HUES64 (cell line): ENCODE measurements around the gene ATG12.
"Not testable (repeated sequence)": the region's sequence is repeated elsewhere in the genome, so short reads cannot be mapped to it uniquely, and the experiment has no call there.

Experiments
- H3K27ac ChIP-seq: 2 replicates; pipeline ENCODE4 v1.7.0; 2013; ENCODE audit warnings: low read depth, low read length, inconsistent platforms
- H3K27me3 ChIP-seq: 2 replicates; pipeline ENCODE4 v1.6.1; 2013; ENCODE audit warnings: mild to moderate bottlenecking, low read length; ENCODE audit not compliant: insufficient read depth
- H3K36me3 ChIP-seq: 2 replicates; pipeline ENCODE4 v1.6.1; 2013; ENCODE audit warnings: mild to moderate bottlenecking, low read length; ENCODE audit not compliant: insufficient read depth
- H3K4me1 ChIP-seq: 2 replicates; pipeline ENCODE4 v1.6.1; 2013; ENCODE audit warnings: mild to moderate bottlenecking, low read length, moderate library complexity; ENCODE audit not compliant: insufficient read depth
- H3K4me3 ChIP-seq: 2 replicates; pipeline ENCODE4 v1.5.1; 2013; ENCODE audit warnings: mild to moderate bottlenecking, low read length, moderate library complexity
- H3K9ac ChIP-seq: 2 replicates; pipeline ENCODE4 v1.6.1; 2013; ENCODE audit warnings: mild to moderate bottlenecking, low read depth, low read length
- H3K9me3 ChIP-seq: 2 replicates; pipeline ENCODE4 v1.6.1; 2013; ENCODE audit warnings: low read depth, low read length; ENCODE audit not compliant: insufficient read depth
- WGBS: fragments of 150-250, 120-280 bp; methylation state at CpG from one replicate; pipeline ENCODE4 v1.1.7; 2013; ENCODE audit warnings: missing lambda C conversion rate; 5-methylcytosine and 5-hydroxymethylcytosine counted together

The ATG12 gene

DNA sequence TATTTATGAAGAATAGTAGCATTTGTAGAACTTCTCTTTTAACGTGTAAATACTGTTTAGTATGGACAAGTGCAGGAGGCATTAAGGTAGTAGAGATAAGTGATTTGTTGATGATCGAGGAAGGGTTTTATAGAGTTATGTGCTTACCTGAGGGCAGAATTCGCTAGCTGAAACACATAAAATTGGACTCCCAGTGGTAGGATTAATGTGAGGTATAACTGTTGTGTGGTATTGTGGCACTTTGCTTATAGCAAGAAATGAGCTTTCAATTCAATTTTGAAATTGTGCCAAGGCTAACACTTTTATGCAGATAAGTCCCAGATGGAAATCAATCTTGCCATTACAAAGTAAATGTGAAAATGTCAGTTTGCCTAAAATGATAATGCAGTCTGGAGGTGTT is 1.6 kb upstream of the ATG12 start:
- Histone ChIP-seq H3K27me3 (peaks cover 14% of the 10 kb centered on the region), H3K27ac (no peak overlapping the region), H3K9ac (0 out of 2 replicates have a peak overlapping the region, but pooled peaks have one; percentile 91), H3K4me3 (peak overlapping the region; percentile 88), H3K9me3 (no peaks in the 10 kb centered on the region), H3K36me3 (peaks cover 5% of the 10 kb centered on the region; the same call in 1 of the 2 replicates), H3K4me1 (peaks cover 13% of the 10 kb centered on the region)
- 48% methylated on average over 3 of the region's 3 CpGs for WGBS

DNA sequence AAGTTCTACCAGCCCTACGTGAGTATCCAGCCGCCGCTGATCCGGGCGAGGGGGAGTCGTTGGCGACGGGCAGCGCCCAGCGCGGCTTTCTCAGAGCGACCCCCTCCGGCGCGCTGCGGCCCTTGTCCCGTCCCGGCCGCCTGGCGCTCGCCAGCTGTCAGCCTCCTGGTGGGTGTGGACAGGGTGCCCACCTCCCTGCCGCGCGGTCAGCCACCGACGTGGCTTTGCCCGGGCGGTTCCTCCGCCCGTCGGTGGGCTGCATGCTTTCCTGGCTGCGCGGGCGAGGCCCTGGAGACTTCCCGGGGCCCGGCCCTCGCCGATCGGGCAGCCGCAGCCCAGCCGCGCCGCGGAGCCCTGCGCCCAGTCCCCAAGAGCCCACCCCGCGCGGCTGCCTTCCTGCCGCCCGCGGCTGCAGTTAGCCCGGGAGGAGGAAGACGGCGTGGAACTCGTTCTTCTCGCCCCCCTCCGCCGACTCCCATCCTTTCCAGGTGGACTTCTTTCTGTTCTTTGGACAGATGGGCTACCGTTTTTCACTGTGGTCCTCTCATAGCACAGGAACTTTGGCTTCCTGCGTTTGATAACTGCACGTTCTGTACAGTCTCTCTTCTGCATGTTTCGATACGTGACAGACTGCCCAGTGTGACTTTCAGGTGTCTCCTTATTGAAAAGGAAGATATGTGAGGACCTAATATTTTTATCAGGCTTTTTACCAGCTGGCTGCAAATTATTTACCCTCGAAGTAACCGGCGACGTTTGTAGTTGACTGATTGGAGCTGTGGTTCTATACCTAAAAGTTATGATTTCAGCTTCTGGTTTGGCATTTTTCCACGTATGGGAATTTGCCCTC is 947 bp upstream of the ATG12 start:
- no peaks in the 10 kb centered on the region for H3K9me3 ChIP-seq
- WGBS, result under 1% methylated on average over 68 of the region's 68 CpGs
- peaks cover 13% of the 10 kb centered on the region for H3K4me1 ChIP-seq
- peaks cover 14% of the 10 kb centered on the region for H3K27me3 ChIP-seq
- peaks cover 11% of the 10 kb centered on the region for H3K36me3 ChIP-seq
- H3K27ac ChIP-seq, result peak overlapping the region; percentile 92
- peak overlapping the region; percentile 91 for H3K9ac ChIP-seq
- peak overlapping the region; percentile 88 for H3K4me3 ChIP-seq

DNA sequence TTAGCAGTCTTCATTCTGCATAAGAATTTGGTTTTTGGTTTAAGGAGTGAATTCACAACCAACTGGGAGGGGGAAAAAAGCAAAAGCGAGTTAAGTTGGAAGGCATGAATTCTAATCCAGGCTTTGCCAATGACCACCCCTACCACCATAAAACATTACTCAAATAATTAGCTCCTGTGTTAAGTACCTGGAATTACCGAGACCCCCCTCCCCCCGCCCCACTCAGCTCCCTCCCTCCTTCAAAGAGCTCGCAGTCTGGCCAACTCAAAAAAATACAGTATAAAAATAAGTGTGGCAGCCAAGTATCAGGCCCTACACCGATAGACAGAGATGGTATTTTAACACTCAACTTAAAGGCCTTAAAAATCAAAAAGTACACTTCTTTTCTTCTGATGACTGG is 492 bp downstream of the ATG12 start:
- peak overlapping the region; percentile 92 for H3K27ac ChIP-seq
- 0% methylated on average over 5 of the region's 5 CpGs for WGBS
- H3K9ac ChIP-seq, result peak overlapping the region; percentile 91
- no peaks in the 10 kb centered on the region for H3K9me3 ChIP-seq
- H3K27me3 ChIP-seq, result peaks cover 14% of the 10 kb centered on the region
- H3K4me1 ChIP-seq, result peaks cover 13% of the 10 kb centered on the region
- peaks cover 26% of the 10 kb centered on the region for H3K36me3 ChIP-seq
- H3K4me3 ChIP-seq, result peak overlapping the region; percentile 88

DNA sequence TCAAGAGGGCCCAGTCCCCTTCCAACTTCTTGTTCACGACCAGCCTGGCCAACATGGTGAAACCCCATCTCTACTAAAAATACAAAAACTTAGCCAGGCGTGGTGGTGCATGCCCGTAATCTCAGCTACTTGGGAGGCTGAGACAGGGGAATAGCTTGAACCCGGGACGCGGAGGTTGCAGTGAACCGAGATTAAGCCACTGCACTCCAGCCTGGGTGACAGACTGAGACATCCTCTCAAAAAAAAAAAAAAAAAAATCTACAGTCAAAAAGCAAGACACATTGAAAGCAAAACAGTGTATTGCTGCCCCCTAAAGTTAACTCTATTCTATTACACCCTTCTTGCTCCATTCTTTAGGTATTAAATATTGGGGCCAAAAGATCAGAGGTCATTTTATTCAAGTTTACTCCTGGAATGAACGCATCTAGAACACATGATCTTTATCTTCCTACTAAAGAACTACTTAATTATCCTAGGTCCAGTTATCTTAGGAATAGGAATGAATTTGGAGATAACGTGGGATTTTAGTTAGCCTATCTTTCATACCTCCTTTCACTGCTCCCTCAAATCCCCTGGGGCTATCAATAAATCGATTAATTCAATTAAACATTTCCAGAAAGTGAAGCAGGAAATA is 2.4 kb downstream of the ATG12 start:
- 67% methylated on average over 8 of the region's 10 CpGs for WGBS
- peaks cover 14% of the 10 kb centered on the region for H3K27me3 ChIP-seq
- H3K4me3 ChIP-seq, result peak overlapping the region; percentile 88
- H3K27ac ChIP-seq, result no peak overlapping the region
- no peak overlapping the region for H3K9ac ChIP-seq
- peaks cover 44% of the 10 kb centered on the region for H3K36me3 ChIP-seq
- peaks cover 13% of the 10 kb centered on the region for H3K4me1 ChIP-seq
- no peaks in the 10 kb centered on the region for H3K9me3 ChIP-seq

DNA sequence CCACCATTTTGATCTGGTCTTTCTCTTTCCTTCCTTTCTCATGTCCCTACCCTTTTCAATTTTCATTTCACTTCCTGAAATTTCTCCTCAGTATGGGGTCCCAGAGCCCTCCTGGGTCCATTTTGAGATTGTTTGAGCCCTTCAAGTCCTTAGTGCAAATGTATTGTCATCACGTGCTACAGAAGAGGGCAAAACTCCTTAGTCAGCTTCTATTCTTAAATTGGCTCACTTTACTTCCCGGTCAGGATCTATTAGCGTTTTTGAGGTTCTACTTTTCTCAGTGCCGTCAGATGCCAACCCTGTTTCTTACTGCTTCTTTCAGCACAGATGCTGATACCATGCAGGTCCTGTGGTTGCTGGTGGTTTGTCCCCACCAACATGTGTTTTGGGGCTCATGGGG is 5.9 kb downstream of the ATG12 start:
- Histone ChIP-seq H3K9me3 (no peaks in the 10 kb centered on the region), H3K27ac (no peak overlapping the region), H3K27me3 (no peaks in the 10 kb centered on the region), H3K4me3 (no peak overlapping the region), H3K36me3 (peaks cover 74% of the 10 kb centered on the region), H3K4me1 (peaks cover 11% of the 10 kb centered on the region), H3K9ac (no peak overlapping the region)
- WGBS, result 95% methylated on average over 4 of the region's 4 CpGs

DNA sequence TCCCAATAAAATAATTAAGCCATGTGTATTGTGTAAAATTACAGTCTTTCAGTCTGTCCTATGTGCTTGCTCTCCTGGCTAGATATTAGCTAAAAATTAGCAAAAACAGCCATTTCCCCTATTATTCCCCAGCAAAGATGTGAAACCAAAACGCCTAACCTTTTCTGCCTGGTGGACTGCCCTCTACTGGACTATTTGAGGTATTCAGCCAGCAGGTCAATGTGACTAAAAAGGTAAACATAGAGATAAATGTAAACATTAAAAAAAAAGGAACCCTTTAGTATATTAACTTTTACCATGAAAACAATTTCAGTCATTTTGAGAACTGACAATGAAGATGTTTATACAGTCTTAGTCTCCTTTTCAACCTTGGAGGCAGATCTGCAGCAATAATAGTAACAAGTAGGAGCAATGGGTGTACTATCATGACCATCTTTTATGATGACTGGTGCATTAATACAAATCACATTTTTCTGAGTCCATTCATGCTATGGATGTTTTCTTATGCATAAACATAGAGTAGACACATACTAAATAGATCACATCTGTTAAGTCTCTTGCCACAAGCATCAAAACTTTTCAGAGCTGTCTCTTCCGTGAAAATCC is 10.1 kb downstream of the ATG12 start:
- H3K27ac ChIP-seq, result no peak overlapping the region
- H3K9ac ChIP-seq, result no peak overlapping the region
- H3K27me3 ChIP-seq, result no peaks in the 10 kb centered on the region
- H3K4me1 ChIP-seq, result peaks cover 4% of the 10 kb centered on the region; the same call in 1 of the 2 replicates
- peaks cover 80% of the 10 kb centered on the region for H3K36me3 ChIP-seq
- H3K9me3 ChIP-seq, result no peaks in the 10 kb centered on the region
- no peak overlapping the region for H3K4me3 ChIP-seq
- 58% methylated on average over 2 of the region's 2 CpGs for WGBS

DNA sequence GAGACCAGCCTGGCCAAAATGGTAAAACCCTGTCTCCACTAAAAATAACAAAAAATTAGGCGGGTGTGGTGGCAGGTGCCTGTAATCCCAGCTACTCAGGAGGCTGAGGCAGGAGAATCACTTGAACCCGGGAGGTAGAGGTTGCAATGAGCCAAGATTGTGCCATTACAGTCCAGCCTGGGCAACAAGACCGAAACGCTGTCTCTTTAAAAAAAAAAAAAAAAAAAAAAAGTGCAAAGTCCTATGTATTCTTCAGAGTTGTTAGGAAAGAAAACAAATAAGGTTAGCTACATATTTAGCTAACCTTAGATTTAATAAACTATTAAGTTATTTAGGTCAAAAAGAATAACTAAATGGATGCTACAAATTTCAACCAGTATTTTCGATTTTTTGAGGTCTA is 11.5 kb downstream of the ATG12 start:
- no peak overlapping the region for H3K4me3 ChIP-seq
- H3K4me1 ChIP-seq, result peaks cover 4% of the 10 kb centered on the region; the same call in 1 of the 2 replicates
- peaks cover 66% of the 10 kb centered on the region for H3K36me3 ChIP-seq
- no peak overlapping the region for H3K9ac ChIP-seq
- no peaks in the 10 kb centered on the region for H3K9me3 ChIP-seq
- no peak overlapping the region for H3K27ac ChIP-seq
- 93% methylated on average over 4 of the region's 5 CpGs for WGBS
- H3K27me3 ChIP-seq, result no peaks in the 10 kb centered on the region

DNA sequence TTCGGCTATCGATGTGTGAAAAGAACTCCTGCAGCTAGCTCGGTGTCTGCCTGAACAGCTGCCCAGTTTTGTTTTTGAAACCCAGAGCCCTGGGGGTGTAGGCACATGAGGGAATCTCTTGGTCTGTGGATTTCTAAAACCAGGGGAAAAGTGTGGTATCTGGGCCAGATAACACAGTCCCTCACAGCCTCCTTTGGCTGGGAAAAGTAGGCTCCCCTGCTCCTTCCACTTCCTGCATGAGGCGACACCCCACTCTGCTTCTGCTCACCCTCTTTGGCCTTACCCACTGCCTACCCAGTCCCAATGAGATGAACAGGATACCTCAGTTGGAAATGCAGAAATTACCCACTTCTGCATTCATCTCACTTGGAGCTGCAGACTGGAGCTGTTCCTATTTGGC is 15.4 kb downstream of the ATG12 start:
- no peak overlapping the region for H3K4me3 ChIP-seq
- H3K9ac ChIP-seq, result no peak overlapping the region
- no peaks in the 10 kb centered on the region for H3K9me3 ChIP-seq
- H3K27ac ChIP-seq, result no peak overlapping the region
- no peaks in the 10 kb centered on the region for H3K4me1 ChIP-seq
- H3K27me3 ChIP-seq, result no peaks in the 10 kb centered on the region
- WGBS, result 94% methylated on average over 4 of the region's 4 CpGs
- H3K36me3 ChIP-seq, result peaks cover 32% of the 10 kb centered on the region

DNA sequence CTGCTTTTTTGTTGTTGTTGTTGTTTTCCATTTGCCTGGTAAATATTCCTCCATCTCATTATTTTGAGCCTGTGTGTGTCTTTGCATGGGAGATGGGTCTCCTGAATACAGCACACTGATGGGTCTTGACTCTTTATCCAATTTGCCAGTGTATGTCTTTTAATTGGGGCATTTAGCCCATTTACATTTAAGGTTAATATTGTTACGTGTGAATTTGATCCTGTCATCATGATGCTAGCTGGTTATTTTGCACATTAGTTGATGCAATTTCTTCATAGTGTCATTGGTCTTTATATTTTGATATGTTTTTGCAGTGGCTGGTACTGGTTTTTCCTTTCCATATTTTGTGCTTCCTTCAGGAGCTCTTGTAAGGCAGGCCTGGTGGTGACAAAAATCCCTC is 16.4 kb downstream of the ATG12 start:
- not testable (repeated sequence) for H3K27ac ChIP-seq, H3K9ac ChIP-seq, H3K27me3 ChIP-seq, H3K9me3 ChIP-seq, H3K4me1 ChIP-seq, H3K4me3 ChIP-seq
- peaks cover 23% of the 10 kb centered on the region for H3K36me3 ChIP-seq
- WGBS, result no CpG with 5 or more reads among the region's 1 CpG

DNA sequence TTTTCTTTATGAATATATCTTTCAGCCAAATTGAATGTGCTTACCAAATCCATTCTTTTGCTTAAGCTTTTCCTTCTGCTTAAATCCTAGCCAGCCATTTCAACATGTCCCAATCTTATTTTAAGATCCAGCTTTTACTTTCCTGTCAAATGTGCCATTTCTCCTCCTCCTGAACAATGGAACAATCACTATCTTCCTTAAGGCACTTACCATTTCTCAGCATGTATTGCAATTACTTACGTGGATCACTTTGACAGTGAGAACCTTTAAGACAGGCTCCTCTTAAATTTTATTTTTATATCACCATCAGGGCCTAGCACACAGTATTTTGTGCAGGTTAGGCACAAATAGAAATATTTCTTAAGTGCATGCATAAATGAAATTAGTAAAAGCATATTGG is 20.5 kb downstream of the ATG12 start:
- Histone ChIP-seq H3K27me3 (peaks cover 20% of the 10 kb centered on the region), H3K9me3 (no peaks in the 10 kb centered on the region), H3K4me3 (no peak overlapping the region), H3K4me1 (0 out of 2 replicates have a peak, but pooled peaks cover 5% of the 10 kb centered on the region), H3K36me3 (no peaks in the 10 kb centered on the region), H3K9ac (no peak overlapping the region), H3K27ac (no peak overlapping the region)
- 94% methylated on average over 1 of the region's 1 CpG for WGBS

DNA sequence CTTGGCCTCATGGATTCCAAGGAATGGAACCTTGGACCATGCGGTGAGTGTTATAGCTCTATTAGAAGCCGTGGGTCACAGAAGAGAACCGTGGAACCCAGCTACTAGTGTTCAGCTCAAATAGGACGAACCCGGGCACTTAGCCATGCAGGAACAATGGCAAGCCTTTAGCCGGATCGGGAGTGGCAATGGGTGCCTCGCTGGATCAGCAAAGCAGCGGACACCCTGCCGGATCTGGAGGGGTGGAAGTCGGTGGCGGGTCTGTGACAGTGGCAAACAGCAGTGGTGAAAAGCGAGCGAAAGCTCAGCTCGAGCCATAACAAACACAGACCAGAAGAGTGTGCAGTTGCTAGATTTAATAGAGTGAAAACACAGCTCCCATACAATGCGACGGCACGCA is 22.5 kb downstream of the ATG12 start:
- Histone ChIP-seq H3K27me3 (peaks cover 40% of the 10 kb centered on the region), H3K27ac (no peak overlapping the region), H3K4me1 (peaks cover 15% of the 10 kb centered on the region; the same call in 1 of the 2 replicates), H3K4me3 (no peak overlapping the region), H3K9ac (no peak overlapping the region), H3K36me3 (no peaks in the 10 kb centered on the region), H3K9me3 (no peaks in the 10 kb centered on the region)
- WGBS, result 92% methylated on average over 18 of the region's 18 CpGs
